K562 (cell line): ENCODE data around the gene UBE2J2. TPM values are rescaled to one million over a fixed set of nuclear protein-coding genes. Genes with fewer than 3 reads are reported as not detected.

ENCODE experiments used
- ARID2 ChIP-seq: fragments of 450-650 bp; IDR thresholded peaks from 2 replicates; pipeline ENCODE4 v1.6.1; 2017; ENCODE audit warnings: antibody characterized with exemption, mild to moderate bottlenecking
- CBX8 ChIP-seq: fragments of 200-600 bp; sonication (generic); IDR thresholded peaks from 2 replicates; pipeline ENCODE4 v1.6.1; 2012; ENCODE audit warnings: borderline replicate concordance, mixed run types, low read depth, mild to moderate bottlenecking, moderate library complexity, mixed read lengths, low read length, control low read depth, inconsistent platforms; ENCODE audit not compliant: poor library complexity, severe bottlenecking; ENCODE audit errors: extremely low read depth
- CC2D1A ChIP-seq: fragments of 450-650 bp; IDR thresholded peaks from 2 replicates; pipeline ENCODE4 v1.6.1; 2017; ENCODE audit warnings: mild to moderate bottlenecking
- CXXC5 ChIP-seq: fragments of 250-450 bp; sonication (Bioruptor Pico); IDR thresholded peaks from 2 replicates; pipeline ENCODE4 v1.8.0; 2022; ENCODE audit warnings: inconsistent platforms, mild to moderate bottlenecking, moderate library complexity
- HNRNPUL1 ChIP-seq: fragments of 200-400 bp; formaldehyde crosslinking; IDR thresholded peaks from 2 replicates; pipeline ENCODE4 v1.6.1; 2017; ENCODE audit warnings: low read length
- MCM3 ChIP-seq: fragments of 450-650 bp; IDR thresholded peaks from 2 replicates; pipeline ENCODE4 v1.6.1; 2016
- NONO ChIP-seq, 2 experiments: fragments of 200-400 bp in 1 of 2; fragments of 450-650 bp in 1 of 2; formaldehyde crosslinking in 1 of 2; IDR thresholded peaks; 2 replicates each; pipeline ENCODE4 v1.6.1; 2017; ENCODE audit warnings: low read depth in 2 of 2, mild to moderate bottlenecking in 2 of 2, moderate library complexity in 2 of 2, low read length in 1 of 2
- PHTF2 ChIP-seq: fragments of 250-450 bp; sonication (Bioruptor Pico); IDR thresholded peaks from 2 replicates; pipeline ENCODE4 v1.5.0; 2021; ENCODE audit warnings: mild to moderate bottlenecking
- PML ChIP-seq: IDR thresholded peaks from 2 replicates; pipeline ENCODE4 v1.6.1; 2012; ENCODE audit warnings: low read length, inconsistent platforms
- POLR2B ChIP-seq: fragments of 450-650 bp; IDR thresholded peaks from 2 replicates; pipeline ENCODE4 v1.6.1; 2018; ENCODE audit warnings: low read depth; ENCODE audit not compliant: partially characterized antibody
- RBM14 ChIP-seq: fragments of 200-400 bp; formaldehyde crosslinking; IDR thresholded peaks from 2 replicates; pipeline ENCODE4 v1.6.1; 2018; ENCODE audit warnings: low read depth, mild to moderate bottlenecking, low read length, moderate library complexity, borderline replicate concordance; ENCODE audit not compliant: insufficient read depth
- SAP30 ChIP-seq: fragments of 200-600 bp; sonication (generic); IDR thresholded peaks from 2 replicates; pipeline ENCODE4 v1.6.1; 2012; ENCODE audit warnings: borderline replicate concordance, low read depth, mild to moderate bottlenecking, moderate library complexity, low read length, control low read depth, inconsistent platforms; ENCODE audit not compliant: insufficient read depth, poor library complexity, severe bottlenecking
- SP1 ChIP-seq: sonication (generic); formaldehyde crosslinking; IDR thresholded peaks from 2 replicates; pipeline ENCODE4 v1.8.1; 2022; ENCODE audit warnings: mild to moderate bottlenecking, missing genetic modification reagents
- STAT5A ChIP-seq: IDR thresholded peaks from 2 replicates; pipeline ENCODE4 v1.6.1; 2012; ENCODE audit warnings: low read length, inconsistent platforms, borderline replicate concordance
- ZNF263 ChIP-seq: sonication (generic); formaldehyde crosslinking; IDR thresholded peaks from 2 replicates; pipeline ENCODE4 v1.8.0; 2022; ENCODE audit warnings: mild to moderate bottlenecking, missing genetic modification reagents, borderline replicate concordance
- polyA plus RNA-seq, 8 experiments: library from polyadenylated mRNA; depleted of rRNA in 4 of 8; stranded (reverse) in 5 of 8; unstranded in 3 of 8; fragments of >200 nt; fragmentation: Nextera tagmentation in 2 of 8; fragmentation: Illumina TruSeq in 1 of 8; extraction: Ambion mirVana in 2 of 8; extraction: Trizol in 1 of 8; gene quantifications; 2 replicates each; pipeline versions ENCODE4 v1.2.1 to v1.2.3, GENCODE V29; 2011 to 2014; ENCODE audit warnings: inconsistent platforms in 1 of 8, missing spikeins in 1 of 8
- total RNA-seq, 7 experiments: library from RNA; depleted of rRNA in 6 of 7; stranded (reverse); fragments of >200 nt in 6 of 7; fragmentation: Illumina TruSeq in 2 of 7; extraction: Trizol in 2 of 7; gene quantifications; 2 replicates each; pipeline versions ENCODE4 v1.2.1 to v1.2.3, GENCODE V29; 2011 to 2021; ENCODE audit warnings: low replicate concordance in 1 of 7
- TF ChIP-seq, protein P1 (sequence below): sonication (generic); formaldehyde crosslinking; IDR thresholded peaks from 2 replicates; pipeline ENCODE4 v1.8.0; 2023; ENCODE audit warnings: missing genetic modification reagents, mild to moderate bottlenecking, borderline replicate concordance
- TF ChIP-seq, protein P2 (sequence below): fragments of 250-450 bp; sonication (Bioruptor Pico); IDR thresholded peaks from 2 replicates; pipeline ENCODE4 v1.4.0; 2020; ENCODE audit warnings: borderline replicate concordance
- TF ChIP-seq, protein P3 (sequence below): fragments of 450-650 bp; formaldehyde crosslinking; IDR thresholded peaks from 2 replicates; pipeline ENCODE4 v1.4.0; 2020; ENCODE audit warnings: mild to moderate bottlenecking, moderate library complexity

Gene UBE2J2
- total and polyA plus RNA-seq, 9 of the 15 experiments (the other 6 are each of a cell fraction or from before 2014, with no cell fraction given), result 0.93 to 112 (median 75.5) TPM

DNA sequence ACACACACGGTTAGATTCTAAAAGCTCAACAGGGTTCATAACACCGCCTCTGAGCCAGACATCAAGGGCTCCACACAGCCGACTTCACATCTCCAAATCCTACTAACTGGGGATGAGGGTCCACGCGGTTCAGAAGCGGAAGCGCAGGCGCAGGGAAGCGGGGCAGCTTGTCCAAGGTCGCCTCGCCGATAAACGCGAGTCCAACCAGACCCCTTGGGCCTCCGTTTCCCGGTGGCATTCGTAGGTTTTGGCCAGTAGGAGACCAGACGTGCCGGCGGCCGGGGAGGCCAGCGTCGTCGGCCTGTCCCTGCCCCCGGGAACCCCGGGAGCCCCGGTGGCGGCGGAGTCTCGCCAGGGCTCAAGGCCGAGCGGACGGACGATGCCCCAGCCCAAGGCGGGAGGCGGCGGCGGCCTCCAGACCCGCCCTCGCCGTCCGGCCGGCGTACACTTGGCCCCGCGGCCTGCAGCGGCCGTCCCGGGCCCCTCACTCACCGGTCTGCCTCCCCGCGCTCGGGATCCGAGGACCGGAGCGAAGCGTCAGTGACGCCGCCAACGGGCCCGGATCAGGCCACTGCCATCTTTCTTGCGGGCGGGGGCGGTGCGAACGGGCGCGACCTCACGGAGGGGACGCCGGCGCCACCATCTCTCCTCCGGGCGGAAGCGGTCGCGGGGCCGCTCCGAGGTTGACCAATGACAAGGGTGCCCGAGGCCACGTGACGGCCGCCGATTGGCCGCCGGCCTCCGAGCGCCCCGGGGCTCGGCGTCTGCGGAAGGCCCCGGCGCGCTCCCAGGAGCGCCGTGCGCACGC is 42.0 kb downstream of the UBE2J2 start, which contains the start of gene SDF4 (continued):
- TF ChIP-seq CC2D1A (no peak), ARID2 (no peak), MCM3 (no peak), RBM14 (0 out of 2 replicates have a peak, but pooled peaks have one; percentile 83), ZNF263 (CRISPR knock-in tag) (peak; percentile 47; the same call in 1 of the 2 replicates), SAP30 (peak; percentile 60), CBX8 (no peak), POLR2B (peak; percentile 80), CXXC5 (CRISPR knock-in tag) (peak; percentile 99; the same call in 1 of the 2 replicates), PML (peak; percentile 48), STAT5A (no peak; the same call in 1 of the 2 replicates), SP1 (CRISPR knock-in tag) (peak; percentile 81), NONO (IDR thresholded peaks at IDR 0.05; ENCODE audit: low read depth in 2 of 2, low read length in 1 of 2) (peak; percentile 88 to 96; a peak in 3 of 4 replicates), PHTF2 (CRISPR knock-in tag) (no peak), HNRNPUL1 (no peak)
- TF ChIP-seq, protein P1, sequence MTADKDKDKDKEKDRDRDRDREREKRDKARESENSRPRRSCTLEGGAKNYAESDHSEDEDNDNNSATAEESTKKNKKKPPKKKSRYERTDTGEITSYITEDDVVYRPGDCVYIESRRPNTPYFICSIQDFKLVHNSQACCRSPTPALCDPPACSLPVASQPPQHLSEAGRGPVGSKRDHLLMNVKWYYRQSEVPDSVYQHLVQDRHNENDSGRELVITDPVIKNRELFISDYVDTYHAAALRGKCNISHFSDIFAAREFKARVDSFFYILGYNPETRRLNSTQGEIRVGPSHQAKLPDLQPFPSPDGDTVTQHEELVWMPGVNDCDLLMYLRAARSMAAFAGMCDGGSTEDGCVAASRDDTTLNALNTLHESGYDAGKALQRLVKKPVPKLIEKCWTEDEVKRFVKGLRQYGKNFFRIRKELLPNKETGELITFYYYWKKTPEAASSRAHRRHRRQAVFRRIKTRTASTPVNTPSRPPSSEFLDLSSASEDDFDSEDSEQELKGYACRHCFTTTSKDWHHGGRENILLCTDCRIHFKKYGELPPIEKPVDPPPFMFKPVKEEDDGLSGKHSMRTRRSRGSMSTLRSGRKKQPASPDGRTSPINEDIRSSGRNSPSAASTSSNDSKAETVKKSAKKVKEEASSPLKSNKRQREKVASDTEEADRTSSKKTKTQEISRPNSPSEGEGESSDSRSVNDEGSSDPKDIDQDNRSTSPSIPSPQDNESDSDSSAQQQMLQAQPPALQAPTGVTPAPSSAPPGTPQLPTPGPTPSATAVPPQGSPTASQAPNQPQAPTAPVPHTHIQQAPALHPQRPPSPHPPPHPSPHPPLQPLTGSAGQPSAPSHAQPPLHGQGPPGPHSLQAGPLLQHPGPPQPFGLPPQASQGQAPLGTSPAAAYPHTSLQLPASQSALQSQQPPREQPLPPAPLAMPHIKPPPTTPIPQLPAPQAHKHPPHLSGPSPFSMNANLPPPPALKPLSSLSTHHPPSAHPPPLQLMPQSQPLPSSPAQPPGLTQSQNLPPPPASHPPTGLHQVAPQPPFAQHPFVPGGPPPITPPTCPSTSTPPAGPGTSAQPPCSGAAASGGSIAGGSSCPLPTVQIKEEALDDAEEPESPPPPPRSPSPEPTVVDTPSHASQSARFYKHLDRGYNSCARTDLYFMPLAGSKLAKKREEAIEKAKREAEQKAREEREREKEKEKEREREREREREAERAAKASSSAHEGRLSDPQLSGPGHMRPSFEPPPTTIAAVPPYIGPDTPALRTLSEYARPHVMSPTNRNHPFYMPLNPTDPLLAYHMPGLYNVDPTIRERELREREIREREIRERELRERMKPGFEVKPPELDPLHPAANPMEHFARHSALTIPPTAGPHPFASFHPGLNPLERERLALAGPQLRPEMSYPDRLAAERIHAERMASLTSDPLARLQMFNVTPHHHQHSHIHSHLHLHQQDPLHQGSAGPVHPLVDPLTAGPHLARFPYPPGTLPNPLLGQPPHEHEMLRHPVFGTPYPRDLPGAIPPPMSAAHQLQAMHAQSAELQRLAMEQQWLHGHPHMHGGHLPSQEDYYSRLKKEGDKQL (CRISPR knock-in tag), result no peak
- TF ChIP-seq, protein P2, sequence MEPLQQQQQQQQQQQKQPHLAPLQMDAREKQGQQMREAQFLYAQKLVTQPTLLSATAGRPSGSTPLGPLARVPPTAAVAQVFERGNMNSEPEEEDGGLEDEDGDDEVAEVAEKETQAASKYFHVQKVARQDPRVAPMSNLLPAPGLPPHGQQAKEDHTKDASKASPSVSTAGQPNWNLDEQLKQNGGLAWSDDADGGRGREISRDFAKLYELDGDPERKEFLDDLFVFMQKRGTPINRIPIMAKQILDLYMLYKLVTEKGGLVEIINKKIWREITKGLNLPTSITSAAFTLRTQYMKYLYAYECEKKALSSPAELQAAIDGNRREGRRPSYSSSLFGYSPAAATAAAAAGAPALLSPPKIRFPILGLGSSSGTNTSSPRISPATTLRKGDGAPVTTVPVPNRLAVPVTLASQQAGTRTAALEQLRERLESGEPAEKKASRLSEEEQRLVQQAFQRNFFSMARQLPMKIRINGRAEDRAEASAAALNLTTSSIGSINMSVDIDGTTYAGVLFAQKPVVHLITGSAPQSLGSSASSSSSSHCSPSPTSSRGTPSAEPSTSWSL (CRISPR knock-in tag), result peak; percentile 49; the same call in 1 of the 2 replicates
- TF ChIP-seq, protein P3, sequence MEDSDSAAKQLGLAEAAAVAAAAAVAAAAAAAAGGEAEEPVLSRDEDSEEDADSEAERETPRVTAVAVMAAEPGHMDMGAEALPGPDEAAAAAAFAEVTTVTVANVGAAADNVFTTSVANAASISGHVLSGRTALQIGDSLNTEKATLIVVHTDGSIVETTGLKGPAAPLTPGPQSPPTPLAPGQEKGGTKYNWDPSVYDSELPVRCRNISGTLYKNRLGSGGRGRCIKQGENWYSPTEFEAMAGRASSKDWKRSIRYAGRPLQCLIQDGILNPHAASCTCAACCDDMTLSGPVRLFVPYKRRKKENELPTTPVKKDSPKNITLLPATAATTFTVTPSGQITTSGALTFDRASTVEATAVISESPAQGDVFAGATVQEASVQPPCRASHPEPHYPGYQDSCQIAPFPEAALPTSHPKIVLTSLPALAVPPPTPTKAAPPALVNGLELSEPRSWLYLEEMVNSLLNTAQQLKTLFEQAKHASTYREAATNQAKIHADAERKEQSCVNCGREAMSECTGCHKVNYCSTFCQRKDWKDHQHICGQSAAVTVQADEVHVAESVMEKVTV, result no peak
